Femur (tissue), 1 donor: ENCODE data around the gene IP6K3.

Experiments used
- DNase-seq: peaks from one replicate; pipeline ENCODE4 v3.0.0-alpha.2; 2017

The IP6K3 gene

DNA sequence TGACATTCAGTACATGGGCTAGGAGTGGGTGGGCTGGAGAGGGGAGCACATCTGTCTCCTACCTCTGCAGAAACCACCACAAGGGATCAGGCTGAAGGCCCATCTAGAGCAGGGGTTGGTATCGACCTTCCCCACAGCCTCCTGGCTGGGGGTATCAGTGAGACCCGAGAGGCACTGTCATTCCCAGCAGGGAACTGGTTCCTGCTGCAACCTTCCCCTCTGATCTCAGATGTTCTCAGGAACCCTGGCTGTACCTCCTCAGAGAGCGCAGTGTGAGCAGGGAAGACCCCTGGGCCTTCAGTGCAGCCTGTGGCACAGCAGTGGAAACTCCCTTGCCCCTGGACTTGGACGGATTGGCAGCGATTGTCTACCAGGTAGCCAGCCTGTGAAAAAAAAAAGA is 7.8 kb downstream of the IP6K3 start:
- no peak for DNase-seq

DNA sequence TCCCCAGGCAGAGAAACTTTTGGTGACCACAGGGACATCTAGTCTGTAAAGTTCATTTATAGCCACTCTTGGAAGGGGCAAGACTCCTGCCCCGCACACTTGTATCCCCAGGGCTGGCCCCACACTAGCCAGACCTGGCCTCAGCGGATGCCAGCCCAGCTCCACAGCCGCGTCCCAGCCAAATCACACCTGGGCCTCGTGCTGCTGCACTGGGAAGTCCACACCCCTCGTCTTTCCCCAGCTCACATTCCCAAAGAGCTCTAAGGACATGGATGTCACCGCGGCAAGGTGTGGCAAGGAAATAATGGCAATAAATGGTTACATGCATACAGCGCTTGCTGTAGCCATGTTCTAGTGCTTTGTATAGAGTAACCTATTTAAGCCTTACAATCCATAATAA is 8.6 kb downstream of the IP6K3 start:
- no peak for DNase-seq

DNA sequence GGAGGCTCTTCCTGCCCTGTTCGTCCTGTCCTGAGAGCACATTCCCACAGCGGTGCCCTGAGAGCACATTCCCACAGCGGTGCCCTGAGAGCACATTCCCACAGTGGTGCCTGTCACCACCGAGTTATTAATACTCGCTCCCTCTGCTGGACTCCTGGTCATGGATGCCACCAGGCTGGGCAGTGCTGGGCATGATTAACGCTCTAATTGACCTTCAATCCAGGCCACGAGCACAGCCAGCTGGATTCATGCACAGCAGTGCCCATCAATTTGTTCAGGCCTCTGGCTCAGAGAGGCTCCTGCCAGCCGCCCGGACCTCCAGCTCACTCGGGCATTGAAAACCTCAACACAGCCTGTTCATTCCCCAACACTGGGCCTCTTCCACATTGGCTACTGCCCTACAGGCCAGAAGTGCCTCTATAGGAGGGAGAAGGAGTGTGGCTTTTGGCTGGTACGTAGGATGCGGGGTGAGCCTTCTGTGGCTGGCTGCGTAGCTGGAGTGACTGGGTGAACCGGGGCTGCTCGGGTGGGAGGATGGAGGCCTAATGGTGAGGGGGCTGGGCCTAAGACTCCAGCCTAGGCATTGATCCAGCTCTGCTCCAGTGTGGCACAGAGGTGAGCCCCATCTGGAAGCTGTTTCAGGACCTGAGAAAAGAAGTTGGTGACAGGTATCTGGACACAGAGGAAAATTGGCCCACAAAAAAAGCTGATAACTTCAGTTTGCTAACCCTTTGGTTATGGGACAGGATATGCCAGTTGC is 9.3 kb downstream of the IP6K3 start:
- no peak for DNase-seq

DNA sequence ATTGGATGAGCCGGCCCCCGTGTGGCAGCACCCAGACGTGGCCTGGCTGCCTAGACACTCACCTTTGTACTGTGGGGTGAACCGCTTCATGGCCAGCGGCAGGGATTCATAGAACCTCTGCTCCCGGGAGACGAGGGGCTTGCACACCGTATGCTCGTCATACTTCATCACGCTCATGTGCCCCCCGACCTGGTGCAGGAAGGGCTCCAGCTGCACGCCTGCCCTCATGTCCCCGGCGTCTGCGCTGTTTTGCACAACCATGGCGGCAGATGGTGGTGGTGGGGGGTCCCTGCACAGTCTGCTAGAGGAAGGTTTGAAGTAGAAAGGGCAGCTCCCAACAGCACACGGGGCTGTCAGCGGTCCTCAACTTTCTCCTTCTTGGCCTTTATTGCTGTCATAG is 11.5 kb downstream of the IP6K3 start:
- no peak for DNase-seq

DNA sequence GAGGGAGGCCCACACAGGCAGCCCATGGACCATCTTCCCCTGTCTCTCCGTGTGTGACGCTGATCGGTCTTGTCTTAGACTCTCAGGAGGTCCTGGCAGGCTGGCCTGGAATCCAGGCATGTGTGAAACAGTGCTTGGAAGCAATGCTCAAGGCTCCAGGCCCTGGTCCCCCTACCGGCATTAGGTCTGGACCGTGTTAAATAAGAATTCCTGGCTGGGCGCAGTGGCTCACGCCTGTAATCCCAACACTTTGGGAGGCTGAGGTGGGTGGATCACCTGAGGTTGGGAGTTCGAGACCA is 13.0 kb downstream of the IP6K3 start:
- no peak for DNase-seq

DNA sequence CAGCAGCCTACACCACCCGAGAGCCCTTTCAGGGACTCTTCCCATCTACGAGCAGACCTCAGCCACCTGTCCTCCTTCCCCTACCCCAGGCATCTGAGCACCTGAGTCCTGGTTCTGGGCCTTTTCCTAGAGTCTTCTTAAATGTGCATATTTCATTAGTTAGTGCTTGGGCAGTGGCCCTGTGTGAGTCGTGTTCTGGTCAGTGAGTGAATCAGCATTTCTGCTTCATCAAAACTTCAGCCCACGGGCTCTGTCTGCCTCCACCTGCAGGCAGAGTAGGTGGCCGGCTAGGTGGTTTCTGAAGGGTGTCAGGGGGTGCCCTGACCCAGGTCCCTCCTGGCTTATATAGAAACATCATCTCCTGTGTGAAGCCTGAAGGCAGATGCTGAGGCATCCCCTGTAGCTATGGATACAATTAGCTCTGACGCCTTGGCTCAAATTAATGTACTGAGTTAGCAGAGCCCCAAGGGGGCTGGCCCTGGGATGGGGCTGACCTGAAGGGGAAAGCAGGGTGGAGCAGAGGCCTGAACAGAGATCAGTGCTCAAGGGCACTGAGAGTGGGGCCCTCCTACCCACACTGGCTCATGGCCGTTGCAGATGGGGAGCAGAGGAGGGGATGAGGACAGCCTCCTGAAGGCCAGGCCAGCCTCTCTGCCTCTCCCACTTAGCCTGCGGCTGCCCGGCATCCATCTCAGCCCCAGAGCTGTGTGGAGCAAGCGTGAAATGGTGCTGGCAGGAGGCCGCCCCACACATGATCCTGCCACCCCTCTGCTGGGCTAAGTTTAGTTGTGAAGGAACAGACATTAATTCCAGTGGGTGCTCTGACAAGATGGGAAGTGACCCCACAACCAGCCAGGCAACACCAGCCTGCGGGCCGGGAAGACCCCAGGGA is 13.6 kb downstream of the IP6K3 start:
- DNase-seq: no peak

DNA sequence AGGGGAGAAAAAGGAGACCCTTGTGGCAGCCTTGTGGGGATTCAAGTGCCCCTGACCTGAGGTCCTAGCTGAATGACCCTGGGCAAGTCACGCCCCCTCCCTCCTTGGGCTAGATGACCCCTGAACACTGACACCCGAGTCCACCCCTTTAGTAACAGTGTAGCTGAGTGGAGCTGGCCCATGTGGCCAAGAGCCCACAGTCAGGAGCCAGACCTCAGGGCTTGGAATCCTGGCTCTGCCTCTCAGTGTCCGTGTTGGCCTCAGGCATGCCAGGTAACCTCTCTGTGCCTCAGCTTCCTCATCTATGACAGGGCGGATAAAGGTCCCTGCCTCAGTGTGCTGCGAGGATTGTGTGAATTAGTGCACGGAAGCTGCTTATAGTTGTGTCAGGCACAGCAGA is 14.3 kb downstream of the IP6K3 start:
- DNase-seq: no peak

DNA sequence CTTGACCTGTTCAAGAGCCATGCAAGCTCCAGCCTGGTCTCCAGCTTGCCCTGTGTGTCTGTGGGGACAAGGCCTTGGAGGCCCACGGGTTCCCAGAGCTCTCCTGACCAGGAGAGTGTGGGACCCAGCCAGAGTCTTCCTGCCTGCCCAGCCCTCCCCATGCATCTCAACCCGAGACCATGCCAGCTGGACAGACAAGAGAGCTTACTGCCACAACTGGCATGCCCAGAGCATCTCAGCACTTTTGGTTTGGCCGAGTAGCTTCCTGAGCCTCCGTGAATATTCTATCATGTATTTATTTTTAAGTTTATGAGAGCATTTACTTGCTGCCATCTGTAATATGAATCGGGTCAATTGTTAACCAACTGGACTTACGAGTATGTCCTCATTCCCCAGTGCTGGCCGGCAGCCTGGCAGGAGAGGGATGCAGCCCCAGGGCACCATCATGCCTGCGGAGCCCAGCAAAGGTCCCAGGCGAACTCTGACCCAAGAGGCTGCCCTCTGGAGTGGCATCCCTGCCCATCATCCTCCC is 14.9 kb downstream of the IP6K3 start:
- DNase-seq: no peak

DNA sequence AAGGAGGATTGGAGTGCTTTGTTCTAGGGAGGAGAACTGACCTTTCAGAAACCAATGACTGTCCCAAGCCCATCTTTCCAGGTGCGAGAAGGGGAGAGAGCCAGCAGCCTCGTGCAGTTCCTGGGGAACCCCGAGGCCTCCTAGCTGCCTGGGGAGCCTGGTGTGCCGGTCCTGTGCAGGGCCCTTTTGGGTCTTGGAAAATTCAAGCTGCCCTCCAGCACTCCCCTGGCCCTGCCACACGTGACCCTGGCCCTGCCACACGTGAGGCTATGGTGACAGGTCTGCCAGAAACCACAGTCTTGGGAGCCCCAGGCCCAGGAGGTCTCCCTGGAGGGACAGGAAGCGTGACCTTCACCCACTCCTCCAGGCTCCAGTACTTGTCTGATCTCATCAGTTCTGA is 15.7 kb downstream of the IP6K3 start:
- no peak for DNase-seq

DNA sequence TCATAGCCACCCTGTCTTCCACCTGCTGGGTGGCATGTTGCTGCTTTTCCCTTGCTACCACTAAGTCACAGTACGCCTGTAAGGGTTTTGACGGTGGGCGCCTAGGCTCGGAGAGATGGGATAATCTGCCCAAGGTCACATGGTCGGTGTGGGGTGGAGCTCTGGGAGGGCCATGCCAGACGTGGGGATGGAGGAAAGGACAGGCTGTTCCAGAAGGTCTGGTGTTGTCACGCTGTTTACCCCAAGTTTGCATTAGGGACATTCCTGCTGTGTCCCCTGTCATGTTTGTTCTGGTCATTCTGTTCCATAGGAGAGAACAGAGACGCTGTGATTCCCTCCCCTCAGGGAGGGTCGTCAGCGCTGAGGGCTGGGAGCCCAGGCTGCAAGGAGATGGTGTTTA is 16.1 kb downstream of the IP6K3 start:
- DNase-seq: no peak

DNA sequence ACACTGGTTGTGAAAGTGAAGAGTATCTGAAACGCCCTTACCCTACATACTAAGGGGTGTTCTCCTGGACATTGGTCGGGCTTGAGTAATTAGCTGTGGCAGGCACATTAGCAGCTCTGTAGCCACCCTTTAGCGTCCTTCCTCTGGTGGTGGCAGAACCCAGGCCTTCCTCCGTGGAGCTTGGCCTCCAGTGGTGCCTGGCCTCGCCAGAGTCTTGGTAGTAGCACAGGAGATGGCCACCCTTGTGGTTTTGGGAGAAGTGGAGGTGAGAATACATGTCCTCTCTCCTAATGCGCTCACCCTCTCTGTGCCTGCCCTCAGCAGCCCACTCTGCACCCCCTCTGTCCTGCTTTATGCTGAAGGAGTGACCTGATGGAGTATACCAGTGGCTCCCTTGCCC is 17.6 kb downstream of the IP6K3 start:
- no peak for DNase-seq

DNA sequence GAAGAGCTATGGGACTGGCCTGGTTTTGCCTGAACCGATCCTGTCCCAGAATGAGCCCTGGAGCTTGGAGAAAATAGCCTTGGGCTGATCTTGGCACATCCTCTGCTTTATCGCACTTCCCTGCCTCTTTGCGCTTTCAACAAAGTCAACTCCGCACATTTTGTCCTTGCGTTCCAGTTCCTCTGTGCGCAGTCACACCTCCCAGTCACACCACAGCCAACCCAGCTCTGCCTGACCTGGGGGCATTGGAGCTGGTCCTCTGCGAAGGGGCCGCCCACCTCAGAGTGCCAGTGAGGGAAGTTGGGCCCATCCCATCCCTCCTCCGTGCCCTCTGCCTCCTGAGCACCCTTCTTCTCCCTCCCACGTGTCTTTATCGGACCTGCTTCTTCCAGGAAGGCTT is 18.3 kb downstream of the IP6K3 start:
- DNase-seq: no peak

DNA sequence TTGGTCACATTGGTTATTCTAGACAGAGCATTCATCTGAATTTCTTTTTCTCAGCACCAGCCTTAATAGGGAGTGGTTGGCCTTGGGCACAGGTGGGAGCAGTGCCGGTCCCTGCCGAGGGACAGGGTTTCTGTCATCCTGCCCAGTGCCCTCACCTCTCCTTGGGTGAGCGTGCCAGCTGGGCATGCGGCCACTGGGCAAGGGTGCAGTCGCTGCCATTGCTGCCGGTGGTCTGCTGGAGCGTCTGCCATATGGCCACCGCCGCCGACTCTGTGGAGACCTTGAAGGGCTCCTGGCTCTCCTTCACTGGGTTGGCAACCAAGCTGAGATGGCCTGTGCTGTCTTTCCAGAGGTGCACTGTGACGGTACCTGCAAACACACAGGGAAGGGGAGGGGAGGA is 18.8 kb downstream of the IP6K3 start:
- no peak for DNase-seq

DNA sequence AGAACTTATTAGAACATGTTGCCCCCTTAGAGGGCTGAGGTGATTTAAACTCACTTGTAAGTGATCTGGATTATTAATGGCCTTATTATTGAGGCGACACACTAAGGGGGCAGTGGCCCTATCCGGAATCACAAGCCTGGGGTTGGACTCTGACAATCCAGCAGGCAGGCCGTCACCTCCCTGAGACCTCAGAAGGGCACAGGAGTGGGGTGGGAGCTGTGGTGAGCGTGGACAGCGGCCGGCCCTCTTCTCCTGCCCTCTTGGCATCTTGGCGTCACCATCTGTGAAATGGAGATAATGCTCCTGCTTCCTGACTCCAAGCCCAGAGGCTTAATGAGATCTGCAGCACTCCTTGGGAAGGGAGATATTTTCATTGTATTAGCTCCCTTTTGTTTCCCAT is 19.6 kb downstream of the IP6K3 start:
- no peak for DNase-seq

DNA sequence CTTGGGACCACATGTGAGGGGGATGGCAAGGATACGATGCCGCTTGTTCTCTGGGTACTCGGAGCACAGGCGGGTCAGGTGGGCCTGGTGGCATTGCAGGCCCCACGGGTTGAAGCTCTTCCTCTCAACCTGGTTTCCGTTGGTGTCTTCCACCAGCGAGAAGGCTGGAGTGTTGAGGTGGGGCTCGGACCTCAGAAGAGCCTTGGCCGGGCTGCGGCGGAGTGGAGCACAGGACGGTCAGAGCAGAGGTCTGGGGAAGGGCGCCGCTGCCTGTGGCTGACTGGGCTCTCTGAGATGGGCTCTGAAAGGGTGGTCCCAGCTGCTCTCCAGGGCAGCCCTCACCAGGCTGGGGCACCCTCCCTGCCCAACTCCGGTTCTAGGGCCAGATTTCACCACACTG is 20.0 kb downstream of the IP6K3 start:
- no peak for DNase-seq

DNA sequence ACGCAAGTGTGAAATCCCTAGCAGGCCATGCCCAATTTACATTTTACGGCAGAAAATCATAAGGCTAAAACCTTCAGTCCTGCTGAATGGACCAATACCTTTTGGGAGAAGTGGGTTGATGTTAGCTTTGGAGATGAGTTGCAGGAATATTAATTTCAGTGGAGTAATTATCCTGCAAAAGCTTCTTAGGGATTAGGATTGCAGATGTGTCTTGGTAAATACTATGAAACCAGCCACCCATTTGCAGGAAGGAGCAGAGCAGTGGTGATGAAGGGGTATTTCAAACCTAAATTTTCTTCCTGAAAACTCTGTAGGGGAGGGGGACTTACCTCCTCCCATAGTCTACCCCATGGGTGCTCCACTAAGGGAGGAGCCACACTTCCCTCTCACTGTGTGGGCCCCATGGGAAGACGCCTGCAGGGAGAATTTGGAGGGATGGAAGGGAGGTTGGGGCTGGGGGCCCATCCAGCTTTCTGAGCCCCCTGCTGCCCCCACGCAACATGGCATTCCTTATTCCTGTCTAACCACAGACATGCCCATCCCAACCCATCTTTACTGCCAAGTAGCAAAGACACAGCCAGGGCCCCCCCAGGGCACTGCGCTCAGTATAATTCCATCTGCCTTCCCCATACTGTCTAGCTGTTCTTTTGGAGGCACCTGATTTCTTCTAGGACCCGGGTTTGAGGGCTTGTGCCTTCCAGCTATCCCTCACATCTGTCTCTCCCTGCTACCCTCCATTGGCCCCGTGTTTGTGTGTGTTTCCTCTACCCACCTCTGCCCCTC is 20.6 kb downstream of the IP6K3 start:
- no peak for DNase-seq

DNA sequence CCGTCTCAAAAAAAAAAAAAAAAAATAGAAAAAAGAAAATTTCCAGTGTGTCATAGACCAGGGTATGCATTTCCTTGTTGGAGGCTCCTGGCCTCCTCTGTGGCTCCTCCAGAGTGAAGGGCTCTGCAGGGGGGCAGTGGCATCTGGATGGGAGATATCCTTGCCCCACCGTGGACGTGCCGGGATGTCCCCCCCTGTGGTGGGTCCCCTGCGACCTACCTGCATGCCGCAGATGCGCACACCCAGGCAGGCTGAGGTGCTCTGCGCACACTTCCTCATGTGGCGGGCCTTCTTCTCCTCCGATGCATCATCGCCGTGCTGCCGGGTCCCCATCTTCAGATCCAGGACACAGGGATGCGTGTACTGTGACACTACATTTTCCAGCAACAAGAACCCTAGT is 21.5 kb downstream of the IP6K3 start:
- DNase-seq: no peak

DNA sequence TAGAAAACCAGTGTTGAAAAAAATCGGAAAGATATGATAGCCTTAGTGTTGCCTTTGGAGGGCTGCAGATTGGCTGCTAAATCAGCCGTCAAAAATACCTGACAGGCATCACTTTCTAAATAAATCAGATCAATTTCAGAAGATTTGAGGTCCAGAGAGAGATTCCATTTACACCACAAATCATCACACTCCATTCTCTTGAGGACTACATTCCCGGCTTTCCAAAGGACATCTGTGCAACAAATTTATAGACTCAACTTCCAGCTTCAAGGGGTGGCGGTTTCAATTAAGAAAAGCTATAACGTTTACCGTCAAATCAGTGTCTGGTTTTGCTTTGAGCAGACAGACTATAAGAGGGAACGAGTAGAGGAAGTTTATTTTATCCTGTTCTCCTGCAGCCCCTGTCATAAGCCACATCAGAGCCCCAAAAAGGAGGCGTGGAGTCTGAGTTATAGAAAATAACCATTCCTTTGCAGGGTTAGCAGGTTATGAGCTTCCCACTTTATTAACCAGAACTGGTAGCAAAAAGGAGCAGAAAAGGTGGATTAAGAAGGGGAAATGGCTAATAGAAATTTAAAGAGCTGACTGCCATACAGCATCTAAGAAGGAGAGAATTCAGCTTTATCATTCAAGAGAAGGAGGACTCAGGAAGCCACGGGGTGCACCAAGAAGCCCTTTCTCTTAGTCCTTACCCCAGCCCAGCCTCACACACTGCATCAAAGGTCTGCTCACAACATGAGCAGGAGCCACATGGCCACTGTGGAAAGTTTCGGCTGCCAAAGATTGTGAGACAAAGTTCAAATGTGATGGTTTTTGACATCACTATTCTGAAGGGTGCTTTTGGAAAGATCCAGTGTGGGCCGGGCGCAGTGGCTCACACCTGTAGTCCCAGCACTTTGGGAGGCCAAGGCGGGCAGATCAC is 22.3 kb downstream of the IP6K3 start:
- no peak for DNase-seq

DNA sequence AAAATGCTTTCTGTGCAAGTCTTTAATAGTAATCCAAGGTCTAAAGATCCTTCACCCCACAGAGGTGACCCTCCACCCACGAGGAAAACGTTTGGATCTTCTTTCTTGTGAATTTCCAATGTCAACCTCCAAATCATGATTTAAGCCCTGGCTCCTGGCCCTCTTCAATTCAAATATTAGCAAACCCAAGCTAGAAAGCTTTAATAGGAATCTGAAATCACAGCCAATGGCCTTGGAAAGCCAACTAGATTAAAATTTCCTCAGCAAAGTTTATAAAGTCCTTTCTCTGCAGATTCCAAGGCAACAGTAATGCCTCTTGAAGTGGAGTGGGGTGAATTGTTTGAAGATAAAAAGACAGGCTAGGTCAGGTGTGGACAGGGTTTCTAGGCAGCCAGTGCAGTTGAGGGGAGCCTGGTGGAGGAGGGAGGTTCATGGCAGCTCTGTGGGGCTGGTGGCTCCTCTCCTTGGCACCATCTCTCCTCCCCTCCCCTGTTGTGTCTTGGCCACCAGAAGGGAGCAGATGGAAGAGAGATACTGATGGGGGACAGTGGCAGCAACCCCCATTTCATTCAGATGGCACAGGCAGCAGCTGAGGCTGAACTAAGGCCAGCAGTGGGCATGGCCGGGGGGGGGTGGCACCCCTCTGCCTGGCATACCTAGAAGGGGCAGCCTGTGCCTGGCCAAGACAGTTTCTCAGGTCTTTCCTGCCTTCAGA is 23.2 kb downstream of the IP6K3 start:
- no peak for DNase-seq

DNA sequence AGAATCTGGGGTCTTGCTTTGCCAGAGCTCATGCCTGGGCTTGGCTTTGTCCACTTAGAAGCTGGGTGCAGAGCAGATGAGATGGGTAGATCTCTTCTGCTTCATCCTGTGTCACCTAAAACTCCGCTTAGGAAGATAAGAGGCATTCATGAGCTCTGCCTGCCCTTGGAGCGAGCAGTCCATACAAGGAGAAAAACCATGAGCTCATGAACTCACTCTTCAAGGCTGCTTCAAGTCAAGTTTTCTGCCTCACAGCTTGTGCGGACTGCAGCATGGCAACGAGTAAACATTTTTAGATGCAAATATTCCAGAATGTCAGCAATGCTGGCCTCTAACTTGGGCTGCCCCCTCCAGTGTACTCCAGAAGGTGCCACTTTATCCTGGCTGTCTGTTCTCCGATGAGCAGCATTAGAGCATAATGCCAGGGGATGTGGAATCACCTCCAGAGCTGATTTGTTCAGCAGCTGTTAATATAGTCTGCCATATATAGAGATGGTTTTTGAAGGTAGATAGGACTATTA is 24.5 kb downstream of the IP6K3 start:
- DNase-seq: no peak

DNA sequence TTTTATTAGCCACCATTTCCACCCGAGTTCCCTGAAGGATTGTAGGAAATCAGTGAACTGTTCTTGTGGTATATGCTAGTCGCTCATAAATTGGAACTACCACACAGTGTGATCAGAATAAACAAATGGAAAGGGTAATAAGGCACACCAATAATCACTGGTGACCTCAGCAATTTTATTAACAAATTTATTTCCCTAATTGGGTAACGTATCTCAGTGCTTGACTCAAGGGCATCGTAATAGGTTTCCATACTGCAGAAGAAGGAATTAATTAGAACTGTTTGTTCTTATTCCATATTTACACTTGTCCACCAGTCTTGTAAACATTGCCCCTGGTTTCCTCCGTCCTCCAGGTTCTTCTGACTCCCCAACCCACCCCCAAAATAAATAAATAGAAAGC is 25.2 kb downstream of the IP6K3 start:
- DNase-seq: no peak

DNA sequence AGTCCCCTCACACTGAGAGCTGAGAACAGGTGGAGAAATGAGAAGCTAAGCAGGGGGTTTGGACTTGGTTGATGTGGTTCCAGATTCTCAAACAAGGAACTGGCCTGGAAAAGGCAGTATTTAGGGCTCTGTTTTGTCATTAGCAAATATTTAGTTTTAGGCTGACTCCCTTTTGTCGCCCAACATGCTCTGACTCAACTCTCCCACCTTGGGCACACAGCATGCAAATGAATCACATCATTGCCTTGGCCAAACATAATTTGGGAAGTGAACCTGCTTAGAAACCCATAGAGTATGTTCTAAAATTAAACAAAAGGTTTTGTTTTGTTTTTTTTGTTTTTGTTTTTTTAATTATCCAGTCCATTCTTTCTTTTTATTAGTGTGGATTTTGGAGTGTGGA is 25.7 kb downstream of the IP6K3 start:
- DNase-seq: no peak
